Keratinocyte (primary cell): ENCODE data around the gene BANP.

Source experiments
- EZH2 ChIP-seq: IDR thresholded peaks from one replicate; pipeline ENCODE4 v1.6.1; 2012; ENCODE audit warnings: inconsistent platforms, mild to moderate bottlenecking, low read length, moderate library complexity
- TF ChIP-seq, protein P1 (sequence below), 3 experiments: IDR thresholded peaks in 1 of 3; conservative IDR thresholded peaks in 1 of 3; optimal IDR thresholded peaks in 1 of 3; 2 replicates in 2 of 3; 3 replicates in 1 of 3; pipeline versions ENCODE3 to v1.5.1; 2011; ENCODE audit warnings: low read length in 3 of 3, mild to moderate bottlenecking in 3 of 3, moderate library complexity in 2 of 3, control low read depth in 1 of 3, inconsistent platforms in 1 of 3; ENCODE audit not compliant: insufficient read depth in 2 of 3; ENCODE audit errors: extremely low read depth in 1 of 3

DNA sequence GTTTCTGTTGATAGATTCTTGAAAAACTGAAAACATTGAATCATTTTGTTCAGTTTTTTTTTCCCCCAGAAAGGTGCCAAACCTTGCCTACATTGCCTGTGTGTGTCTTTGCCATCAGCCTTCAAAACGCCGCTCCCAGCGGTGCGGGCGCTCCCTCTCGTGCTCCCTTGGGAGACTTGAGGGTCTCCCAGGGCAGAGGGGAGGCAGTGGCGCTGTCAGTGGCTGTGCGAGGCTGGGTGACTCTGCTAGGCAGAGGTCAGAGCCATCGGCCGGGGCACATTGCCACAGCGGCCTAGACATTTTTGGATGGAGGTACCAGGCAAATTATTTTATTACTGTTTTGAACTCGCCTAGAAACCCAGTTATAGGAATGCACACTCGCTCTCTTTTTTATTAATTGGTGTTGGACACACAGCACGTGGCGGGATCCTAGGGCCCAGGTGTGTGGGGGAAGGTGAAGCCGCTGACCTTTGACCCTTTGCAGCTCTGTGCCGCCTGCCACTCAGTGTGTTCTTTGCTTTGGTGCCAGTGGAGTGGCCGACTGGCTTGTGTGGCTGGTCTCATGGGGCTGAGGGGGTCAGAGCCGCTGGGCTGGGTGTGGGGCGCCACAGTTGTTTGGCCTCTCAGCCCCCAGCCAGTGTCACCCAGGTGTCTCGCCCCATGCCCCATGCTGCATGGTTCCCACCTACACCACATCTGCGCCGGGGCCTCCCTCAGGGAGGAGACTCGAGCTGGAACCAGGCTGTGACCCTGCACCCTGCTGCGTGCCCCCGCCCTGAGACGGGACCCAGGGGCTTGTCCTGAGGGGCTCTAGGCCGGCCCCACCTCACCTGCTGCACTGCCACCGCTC is 115.7 kb downstream of the BANP start:
- TF ChIP-seq, protein P1, sequence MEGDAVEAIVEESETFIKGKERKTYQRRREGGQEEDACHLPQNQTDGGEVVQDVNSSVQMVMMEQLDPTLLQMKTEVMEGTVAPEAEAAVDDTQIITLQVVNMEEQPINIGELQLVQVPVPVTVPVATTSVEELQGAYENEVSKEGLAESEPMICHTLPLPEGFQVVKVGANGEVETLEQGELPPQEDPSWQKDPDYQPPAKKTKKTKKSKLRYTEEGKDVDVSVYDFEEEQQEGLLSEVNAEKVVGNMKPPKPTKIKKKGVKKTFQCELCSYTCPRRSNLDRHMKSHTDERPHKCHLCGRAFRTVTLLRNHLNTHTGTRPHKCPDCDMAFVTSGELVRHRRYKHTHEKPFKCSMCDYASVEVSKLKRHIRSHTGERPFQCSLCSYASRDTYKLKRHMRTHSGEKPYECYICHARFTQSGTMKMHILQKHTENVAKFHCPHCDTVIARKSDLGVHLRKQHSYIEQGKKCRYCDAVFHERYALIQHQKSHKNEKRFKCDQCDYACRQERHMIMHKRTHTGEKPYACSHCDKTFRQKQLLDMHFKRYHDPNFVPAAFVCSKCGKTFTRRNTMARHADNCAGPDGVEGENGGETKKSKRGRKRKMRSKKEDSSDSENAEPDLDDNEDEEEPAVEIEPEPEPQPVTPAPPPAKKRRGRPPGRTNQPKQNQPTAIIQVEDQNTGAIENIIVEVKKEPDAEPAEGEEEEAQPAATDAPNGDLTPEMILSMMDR (optimal IDR thresholded peaks at IDR 0.05 in 1 of 3, IDR thresholded peaks at IDR 0.05 in 1 of 3, conservative IDR thresholded peaks at IDR 0.05 in 1 of 3; ENCODE audit: extremely low read depth in 1 of 3, insufficient read depth in 2 of 3, low read length in 3 of 3): no peak
- no peak for TF ChIP-seq EZH2
